Thoracic aorta (tissue), 2 donors: Measurements from ENCODE around the gene DIP2C. TPM values are rescaled to one million over a fixed set of nuclear protein-coding genes. Genes with fewer than 3 reads are reported as not detected.

Experiments used
- ATAC-seq: fragments of 150-250 bp; one replicate; pipeline ENCODE4 v1.8.0; 2017; ENCODE audit warnings: low read depth; ENCODE audit not compliant: insufficient number of reproducible peaks, low FRiP score
- DNase-seq: peaks from one replicate; pipeline ENCODE4 v3.0.0-alpha.2; 2020; ENCODE audit warnings: low spot score
- H3K27ac ChIP-seq, 2 donors: fragments of 200-600 bp; sonication (generic); 1 replicate in 1 of 2; 2 replicates in 1 of 2; pipeline ENCODE4 v1.5.1; 2016; ENCODE audit warnings: mild to moderate bottlenecking in 2 of 2, moderate library complexity in 2 of 2
- H3K27me3 ChIP-seq: fragments of 200-600 bp; sonication (generic); replicated peaks from 2 replicates; pipeline ENCODE4 v1.6.0; 2016; ENCODE audit warnings: mild to moderate bottlenecking; ENCODE audit not compliant: insufficient read depth
- H3K36me3 ChIP-seq: fragments of 200-600 bp; sonication (generic); one replicate; pipeline ENCODE4 v1.5.1; 2016
- H3K4me1 ChIP-seq, 2 donors: fragments of 200-600 bp; sonication (generic); 1 replicate in 1 of 2; 2 replicates in 1 of 2; pipeline versions ENCODE4 v1.5.1 to v1.6.0; 2016; ENCODE audit warnings: low read depth in 2 of 2, mild to moderate bottlenecking in 1 of 2; ENCODE audit not compliant: control insufficient read depth in 1 of 2
- H3K4me3 ChIP-seq: fragments of 200-600 bp; sonication (generic); 2 replicates; pipeline ENCODE4 v1.5.1; 2016; ENCODE audit warnings: mild to moderate bottlenecking
- H3K9me3 ChIP-seq: fragments of 200-600 bp; sonication (generic); 2 replicates; pipeline ENCODE4 v1.5.1; 2016
- CTCF ChIP-seq: fragments of 200-600 bp; sonication (generic); IDR thresholded peaks from one replicate; pipeline ENCODE4 v1.5.1; 2019; ENCODE audit warnings: antibody characterized with exemption
- total RNA-seq, 2 donors: library from RNA; depleted of rRNA; stranded (reverse); fragments of >200 nt; gene quantifications; one replicate each; pipeline versions ENCODE4 v1.1.0 to v1.2.3, GENCODE V29; 2016

Gene DIP2C
- total RNA-seq, 2 donors from 2014 or later = 36.8 to 44.0 TPM

- Histone ChIP-seq H3K9me3 (no peaks in the 10 kb centered on the region), H3K36me3 (peaks cover 19% of the 10 kb centered on the region), H3K27me3 (no peaks in the 10 kb centered on the region), H3K27ac (no peak overlapping the region), H3K4me3 (no peak overlapping the region), H3K4me1 (no peaks in the 10 kb centered on the region)
- ATAC-seq = no peak
- no peak for TF ChIP-seq CTCF
- no peak for DNase-seq
Observed at GRCh38 chr10:251982-252582, 437.4 kb downstream of the DIP2C start.

GRCh38 chr10:248307-248706 is 441.2 kb downstream of the DIP2C start:
- Histone ChIP-seq H3K4me3 (no peak overlapping the region), H3K4me1 (no peaks in the 10 kb centered on the region), H3K27ac (no peak overlapping the region), H3K36me3 (peaks cover 21% of the 10 kb centered on the region), H3K27me3 (no peaks in the 10 kb centered on the region), H3K9me3 (no peaks in the 10 kb centered on the region)
- ATAC-seq = no peak
- no peak for TF ChIP-seq CTCF
- DNase-seq = no peak

- peaks cover 21% of the 10 kb centered on the region for H3K36me3 ChIP-seq
- no peak for DNase-seq
- no peaks in the 10 kb centered on the region for H3K27me3 ChIP-seq
- no peak for TF ChIP-seq CTCF
- no peaks in the 10 kb centered on the region for H3K4me1 ChIP-seq
- no peak overlapping the region for H3K4me3 ChIP-seq
- no peaks in the 10 kb centered on the region for H3K9me3 ChIP-seq
- ATAC-seq = no peak
- no peak overlapping the region for H3K27ac ChIP-seq
Observed at GRCh38 chr10:247480-247879, 442.0 kb downstream of the DIP2C start.

- no peak for TF ChIP-seq CTCF
- ATAC-seq = no peak
- H3K36me3 ChIP-seq = peaks cover 21% of the 10 kb centered on the region
Observed at GRCh38 chr10:246431-246830, 443.0 kb downstream of the DIP2C start.

GRCh38 chr10:244227-244626 is 445.2 kb downstream of the DIP2C start:
- ATAC-seq (no peak), DNase-seq (no peak)
- Histone ChIP-seq H3K36me3 (peaks cover 26% of the 10 kb centered on the region), H3K4me3 (no peak overlapping the region), H3K4me1 (peaks cover 12 to 22% of the 10 kb centered on the region in 2 donors), H3K27ac (no peak overlapping the region), H3K27me3 (no peaks in the 10 kb centered on the region), H3K9me3 (no peaks in the 10 kb centered on the region)
- no peak for TF ChIP-seq CTCF

More at GRCh38 chr10:246431-246830, 443.0 kb downstream of the DIP2C start:
- Histone ChIP-seq H3K4me3 (no peak overlapping the region), H3K9me3 (no peaks in the 10 kb centered on the region), H3K27ac (no peak overlapping the region), H3K27me3 (no peaks in the 10 kb centered on the region), H3K4me1 (peaks cover 4 to 10% of the 10 kb centered on the region in 2 donors)
- DNase-seq = no peak
